22Rv1 (cell line): ENCODE data around the gene DMXL2.

Source experiments
- ZFX ChIP-seq: fragments of 450-650 bp; IDR thresholded peaks from 2 replicates; pipeline ENCODE4 v1.6.1; 2017; ENCODE audit warnings: antibody characterized with exemption, borderline replicate concordance
- TF ChIP-seq, protein P1 (sequence below): fragments of 450-650 bp; IDR thresholded peaks from 2 replicates; pipeline ENCODE4 v1.5.1; 2017; ENCODE audit warnings: mild to moderate bottlenecking

DNA sequence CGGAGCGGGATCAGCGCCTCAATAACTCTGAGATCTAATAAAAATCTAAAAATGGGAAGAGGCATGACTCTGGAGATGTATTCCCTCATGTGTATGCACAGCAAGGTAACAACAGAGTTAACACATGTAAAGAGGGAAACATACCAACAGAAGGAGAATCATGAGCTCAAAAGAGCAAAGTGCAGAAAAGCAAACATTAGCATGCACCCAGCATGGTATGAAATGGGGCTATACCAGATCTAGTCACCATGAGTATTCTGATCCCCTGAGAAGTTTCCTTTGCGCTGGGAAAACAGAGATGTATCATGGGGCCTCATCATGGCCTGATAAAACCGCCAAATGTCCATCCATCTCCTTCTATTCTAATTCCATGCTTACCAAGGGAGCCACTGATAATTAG lies 152.1 kb downstream of the DMXL2 start:
- TF ChIP-seq, protein P1, sequence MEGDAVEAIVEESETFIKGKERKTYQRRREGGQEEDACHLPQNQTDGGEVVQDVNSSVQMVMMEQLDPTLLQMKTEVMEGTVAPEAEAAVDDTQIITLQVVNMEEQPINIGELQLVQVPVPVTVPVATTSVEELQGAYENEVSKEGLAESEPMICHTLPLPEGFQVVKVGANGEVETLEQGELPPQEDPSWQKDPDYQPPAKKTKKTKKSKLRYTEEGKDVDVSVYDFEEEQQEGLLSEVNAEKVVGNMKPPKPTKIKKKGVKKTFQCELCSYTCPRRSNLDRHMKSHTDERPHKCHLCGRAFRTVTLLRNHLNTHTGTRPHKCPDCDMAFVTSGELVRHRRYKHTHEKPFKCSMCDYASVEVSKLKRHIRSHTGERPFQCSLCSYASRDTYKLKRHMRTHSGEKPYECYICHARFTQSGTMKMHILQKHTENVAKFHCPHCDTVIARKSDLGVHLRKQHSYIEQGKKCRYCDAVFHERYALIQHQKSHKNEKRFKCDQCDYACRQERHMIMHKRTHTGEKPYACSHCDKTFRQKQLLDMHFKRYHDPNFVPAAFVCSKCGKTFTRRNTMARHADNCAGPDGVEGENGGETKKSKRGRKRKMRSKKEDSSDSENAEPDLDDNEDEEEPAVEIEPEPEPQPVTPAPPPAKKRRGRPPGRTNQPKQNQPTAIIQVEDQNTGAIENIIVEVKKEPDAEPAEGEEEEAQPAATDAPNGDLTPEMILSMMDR = no peak
- no peak for TF ChIP-seq ZFX
